HG03439 (cell line): ENCODE measurements around the gene LRRC8C.
"Not testable (repeated sequence)": the region's sequence is repeated elsewhere in the genome, so short reads cannot be mapped to it uniquely, and the experiment has no call there.

Experiments used
- ATAC-seq: cut with Tn5 transposase; IDR thresholded peaks from one replicate; pipeline ENCODE4 v1.9.1; 2021; ENCODE audit warnings: mild to moderate bottlenecking, moderate library complexity; ENCODE audit not compliant: unreplicated experiment

The LRRC8C gene

GRCh38 chr1:89607586-89608318 is 25.2 kb upstream of the LRRC8C start:
- no peak for ATAC-seq

GRCh38 chr1:89608319-89608983 is 24.5 kb upstream of the LRRC8C start:
- no peak for ATAC-seq

- ATAC-seq = no peak
Measured at GRCh38 chr1:89608984-89609725, 23.8 kb upstream of the LRRC8C start.

- no peak for ATAC-seq
Measured at GRCh38 chr1:89609781-89610456, 23.0 kb upstream of the LRRC8C start.

GRCh38 chr1:89610457-89611011 is 22.4 kb upstream of the LRRC8C start:
- ATAC-seq = no peak

- ATAC-seq = peak; percentile 96
Measured at GRCh38 chr1:89611721-89612120, 21.2 kb upstream of the LRRC8C start.

- ATAC-seq = no peak
Measured at GRCh38 chr1:89613928-89614327, 19.0 kb upstream of the LRRC8C start.

- ATAC-seq = no peak
Measured at GRCh38 chr1:89615676-89616598, 17.0 kb upstream of the LRRC8C start.

GRCh38 chr1:89616844-89617627 is 15.9 kb upstream of the LRRC8C start:
- no peak for ATAC-seq

- ATAC-seq = no peak
Measured at GRCh38 chr1:89620664-89621063, 12.3 kb upstream of the LRRC8C start.

GRCh38 chr1:89622895-89623294 is 10.0 kb upstream of the LRRC8C start:
- no peak for ATAC-seq

GRCh38 chr1:89624314-89624713 is 8.6 kb upstream of the LRRC8C start:
- ATAC-seq = no peak

GRCh38 chr1:89624715-89625323 is 8.1 kb upstream of the LRRC8C start:
- no peak for ATAC-seq

GRCh38 chr1:89627596-89627962 is 5.3 kb upstream of the LRRC8C start:
- ATAC-seq = no peak

- no peak for ATAC-seq
Measured at GRCh38 chr1:89629146-89629545, 3.8 kb upstream of the LRRC8C start.

GRCh38 chr1:89629600-89629999 is 3.3 kb upstream of the LRRC8C start:
- not testable (repeated sequence) for ATAC-seq

- no peak for ATAC-seq
Measured at GRCh38 chr1:89630048-89630447, 2.9 kb upstream of the LRRC8C start.

GRCh38 chr1:89631816-89632656 is 884 bp upstream of the LRRC8C start:
- no peak for ATAC-seq
